Ovary (tissue), 9 donors: ENCODE measurements around the gene KMT5C. TPM values are rescaled to one million over a fixed set of nuclear protein-coding genes. Genes with fewer than 3 reads are reported as not detected.

Experiments
- DNase-seq, 5 donors: peaks; one replicate each; pipeline ENCODE4 v3.0.0-alpha.2; 2019 to 2020
- H3K27ac ChIP-seq, 2 donors: fragments of 200-600 bp; one replicate each; pipeline versions ENCODE4 v1.5.1 to v1.8.0; 2019 to 2022
- H3K27me3 ChIP-seq: fragments of 200-600 bp; one replicate; pipeline ENCODE4 v1.8.0; 2022
- H3K36me3 ChIP-seq: fragments of 200-600 bp; sonication (generic); one replicate; pipeline ENCODE4 v1.5.1; 2019
- H3K4me1 ChIP-seq: one replicate; pipeline ENCODE4 v1.8.1; 2013; ENCODE audit warnings: mild to moderate bottlenecking, moderate library complexity; ENCODE audit not compliant: insufficient read depth
- H3K4me3 ChIP-seq: fragments of 200-600 bp; sonication (generic); one replicate; pipeline ENCODE4 v1.5.1; 2017
- H3K9me3 ChIP-seq, 2 donors: fragments of 200-600 bp in 1 of 2; sonication (generic) in 1 of 2; one replicate each; pipeline versions ENCODE4 v1.5.1 to v1.8.1; 2013 to 2019; ENCODE audit warnings: mild to moderate bottlenecking in 1 of 2, moderate library complexity in 1 of 2
- CTCF ChIP-seq, 3 donors: fragments of 450-650 bp in 2 of 3; fragments of 200-600 bp in 1 of 3; IDR thresholded peaks; one replicate each; pipeline versions ENCODE4 v1.5.1 to v1.8.0; 2016 to 2022; ENCODE audit warnings: antibody characterized with exemption in 3 of 3, mild to moderate bottlenecking in 1 of 3
- EP300 ChIP-seq: sonication (generic); formaldehyde crosslinking; IDR thresholded peaks from one replicate; pipeline ENCODE4 v1.6.1; 2017; ENCODE audit warnings: antibody characterized with exemption
- POLR2A ChIP-seq: fragments of 450-650 bp; IDR thresholded peaks from one replicate; pipeline ENCODE4 v1.6.1; 2017; ENCODE audit warnings: antibody characterized with exemption, mild to moderate bottlenecking, moderate library complexity
- WGBS, 3 donors: extraction: QIAGEN DNeasy Blood & Tissue Kit in 1 of 3; methylation state at CpG; one replicate each; pipeline versions ENCODE4 v1.1.5 to v1.1.7; 2013 to 2017; 5-methylcytosine and 5-hydroxymethylcytosine counted together
- intact Hi-C, 4 donors: fragments of 100-400 bp; cut with DNase I; formaldehyde crosslinking; loops; one replicate each; pipeline versions ENCODE4 v1.11.0 to v1.15.1; 2022 to 2023
- polyA plus RNA-seq, 2 donors: library from polyadenylated mRNA; stranded (reverse); fragments of 200-250 nt in 1 of 2; fragments of 350-450 nt in 1 of 2; fragmentation: Illumina TruSeq in 1 of 2; extraction: RNeasy Lipid Tissue Mini Kit (QIAGEN cat#74804) in 1 of 2; gene quantifications; one replicate each; pipeline ENCODE4 v1.2.3, GENCODE V29; 2013 to 2014
- total RNA-seq, 7 donors: library from RNA; depleted of rRNA in 2 of 7; stranded (reverse); fragments of >200 nt in 2 of 7; fragmentation: NEBNext Ultra II Directional in 3 of 7; extraction: Animal tissue kit (Norgen Biotek cat#: 25700) in 3 of 7; gene quantifications; one replicate each; pipeline versions ENCODE4 v1.1.0 to v1.2.4, GENCODE V29; 2016 to 2023
- donor health status: DM: no; HTN: no; CAD: no; lungs with moderate emphysema.
- donor health status: DM: no; HTN: no; CAD: no.
- donor health status: Bipolar disorder and iron deficiency.
- donor health status: DM: yes; HTN: yes; CAD: no.
- donor health status: DM: no; HTN: no; CAD: no.
- donor health status: DM: yes; HTN: yes; CAD: no.

KMT5C gene
- total and polyA plus RNA-seq, 9 donors, result 0.37 to 26.2 (median 11.9) TPM

DNA sequence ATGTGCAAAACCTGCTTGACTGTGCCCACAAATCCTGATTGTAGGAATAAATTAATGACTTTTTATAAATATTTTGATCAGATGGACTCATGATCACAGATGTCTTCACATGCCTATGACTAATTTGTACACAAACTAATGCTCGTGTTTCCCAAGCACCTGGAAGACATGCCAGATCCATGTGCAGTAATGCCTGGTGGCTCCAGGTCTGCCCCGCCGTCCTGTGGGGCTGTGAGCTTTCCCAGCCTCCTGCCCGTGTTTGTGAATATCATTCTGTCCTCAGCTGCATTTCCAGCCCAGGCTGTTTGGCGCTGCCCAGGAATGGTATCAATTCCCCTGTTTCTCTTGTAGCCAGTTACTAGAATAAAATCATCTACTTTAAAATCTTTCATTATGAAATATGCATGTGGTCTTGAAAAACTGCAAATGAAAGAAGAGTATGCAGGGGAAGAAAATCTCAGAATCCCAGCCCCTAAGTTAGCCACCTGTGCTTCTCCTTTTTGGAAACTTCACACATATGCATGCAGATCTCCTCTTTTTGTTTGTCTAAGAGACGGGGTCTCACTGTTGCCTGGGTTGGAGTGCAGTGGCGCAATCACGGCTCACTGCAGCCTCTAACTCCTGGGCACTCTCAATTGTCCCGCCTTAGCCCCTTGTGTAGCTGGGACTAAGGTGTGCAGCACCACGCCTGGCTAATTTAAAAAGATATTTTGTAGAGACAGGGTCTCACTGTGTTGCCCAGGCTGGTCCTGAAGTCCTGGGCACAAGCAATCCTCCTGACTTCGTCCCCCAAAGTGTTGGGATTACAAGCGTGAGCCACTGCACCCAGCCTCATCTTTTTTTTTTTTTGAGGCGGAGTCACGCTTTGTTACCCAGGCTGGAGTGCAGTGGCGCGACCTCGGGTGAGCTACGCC lies 52.3 kb downstream of the KMT5C start:
- no peaks in the 10 kb centered on the region for H3K36me3 ChIP-seq
- 75 to 78% (median 76%) methylated on average over 18 of the region's 18 CpGs for whole genome bisulfite sequencing, 3 donors
- intact Hi-C loops, result no loop called here
- no peak for TF ChIP-seq EP300
- no peak for TF ChIP-seq CTCF (IDR thresholded peaks at IDR 0.05)
- no peak for TF ChIP-seq POLR2A
- H3K4me1 ChIP-seq, result peaks cover 14% of the 10 kb centered on the region
- no peaks in the 10 kb centered on the region for H3K9me3 ChIP-seq
- no peaks in the 10 kb centered on the region for H3K27me3 ChIP-seq
- H3K4me3 ChIP-seq, result no peak overlapping the region
- no peak overlapping the region for H3K27ac ChIP-seq
- no peak for DNase-seq

DNA sequence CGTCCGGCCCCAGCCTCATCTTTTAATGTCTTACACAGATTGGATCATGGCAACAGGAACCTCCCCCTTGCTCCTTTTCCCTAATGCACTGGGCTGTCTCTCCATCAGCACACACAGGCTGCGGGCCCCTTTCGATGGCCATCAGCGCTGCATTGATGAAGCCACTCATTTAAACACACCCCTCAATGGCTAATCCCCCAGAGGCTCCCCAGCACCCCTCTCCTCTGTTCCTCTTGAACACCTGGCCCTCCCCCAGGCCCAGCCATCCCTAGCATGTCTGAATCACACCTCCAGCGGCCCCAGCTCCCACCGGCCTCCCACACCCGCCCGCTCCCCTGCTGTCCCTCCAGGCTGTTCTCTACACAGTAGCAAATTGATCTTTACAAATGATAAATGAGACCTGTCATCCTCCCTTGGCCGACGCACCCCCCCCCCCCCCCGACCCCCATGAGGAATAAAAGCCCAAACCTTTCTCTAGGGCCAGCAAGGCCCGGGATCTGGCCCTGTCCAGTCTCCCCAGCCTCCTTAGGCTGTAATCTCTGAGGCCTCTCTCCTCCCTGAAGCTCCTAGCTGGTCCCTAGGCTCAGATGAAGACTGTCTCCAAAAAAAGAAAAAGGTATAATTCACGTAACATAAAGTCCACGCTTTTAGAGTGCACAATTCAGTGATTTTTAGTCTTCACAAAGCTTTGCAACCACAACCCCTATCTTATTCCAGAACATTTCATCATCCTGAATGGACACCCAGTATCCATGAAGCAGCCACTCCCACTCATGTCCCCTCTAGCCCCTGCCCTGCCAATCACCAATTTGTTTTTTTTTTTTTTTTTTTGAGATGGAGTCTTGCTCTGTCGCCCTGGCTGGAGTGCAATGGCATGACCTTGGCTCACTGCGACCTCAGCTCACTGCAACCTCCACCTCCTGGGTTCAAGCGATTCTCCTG lies 53.4 kb downstream of the KMT5C start:
- intact Hi-C loops, result no loop called here
- H3K9me3 ChIP-seq, result no peaks in the 10 kb centered on the region
- H3K4me1 ChIP-seq, result peaks cover 3% of the 10 kb centered on the region
- H3K36me3 ChIP-seq, result no peaks in the 10 kb centered on the region
- no peak overlapping the region for H3K27ac ChIP-seq
- H3K4me3 ChIP-seq, result no peak overlapping the region
- TF ChIP-seq POLR2A, result no peak
- TF ChIP-seq EP300, result no peak
- TF ChIP-seq CTCF (IDR thresholded peaks at IDR 0.05), result no peak
- H3K27me3 ChIP-seq, result no peaks in the 10 kb centered on the region
- no peak for DNase-seq
- 61 to 68% (median 67%) methylated on average over 18 of the region's 18 CpGs for WGBS, 3 donors

Other genes starting within 250 kb of the KMT5C start
- 100 to 1,000 TPM in 4 of 7 donors, 10 to 100 TPM in 3; 45.4 to 152 (median 110) TPM for gene PPP1R12C, start 222.2 kb upstream of the KMT5C start, total RNA-seq
- gene PPP1R12C, start 222.2 kb upstream of the KMT5C start, polyA plus RNA-seq, result 100 to 1,000 TPM in 1 of 2 donors, 10 to 100 TPM in 1; 21.4 to 118 TPM
- gene TNNT1, start 190.7 kb upstream of the KMT5C start, total RNA-seq, result 1 to 10 TPM in 4 of 7 donors, not detected in 3; 2.0 to 3.6 (median 2.8) TPM
- gene TNNT1, start 190.7 kb upstream of the KMT5C start, polyA plus RNA-seq, result 1 to 10 TPM in 1 of 2 donors, not detected in 1; 1.3 TPM
- gene TNNI3, start 182.1 kb upstream of the KMT5C start, total RNA-seq, result 10 to 100 TPM in 1 of 7 donors, 1 to 10 TPM in 1, under 1 TPM in 3, not detected in 2; 0.62 to 10.2 (median 0.87) TPM
- gene TNNI3, start 182.1 kb upstream of the KMT5C start, polyA plus RNA-seq, result 10 to 100 TPM in 1 of 2 donors, 1 to 10 TPM in 1; 2.4 to 14.4 TPM
- 10 to 100 TPM in 1 of 7 donors, 1 to 10 TPM in 3, under 1 TPM in 1, not detected in 2; 0.48 to 34.8 (median 2.7) TPM for gene DNAAF3, start 173.3 kb upstream of the KMT5C start, total RNA-seq
- gene DNAAF3, start 173.3 kb upstream of the KMT5C start, polyA plus RNA-seq, result under 1 TPM; 0.16 to 0.72 TPM
- 1 to 10 TPM in 1 of 7 donors, under 1 TPM in 3, not detected in 3; 0.08 to 2.3 (median 0.46) TPM for gene SYT5, start 159.6 kb upstream of the KMT5C start, total RNA-seq
- gene SYT5, start 159.6 kb upstream of the KMT5C start, polyA plus RNA-seq, result not detected
- 1 to 10 TPM in 5 of 7 donors, under 1 TPM in 2; 0.23 to 4.1 (median 1.2) TPM for gene PTPRH, start 130.4 kb upstream of the KMT5C start, total RNA-seq
- 1 to 10 TPM in 1 of 2 donors, under 1 TPM in 1; 0.45 to 4.6 TPM for gene PTPRH, start 130.4 kb upstream of the KMT5C start, polyA plus RNA-seq
- gene TMEM86B, start 111.1 kb upstream of the KMT5C start, total RNA-seq, result 1 to 10 TPM; 2.6 to 4.9 (median 3.5) TPM
- 1 to 10 TPM in 1 of 2 donors, not detected in 1; 3.0 TPM for gene TMEM86B, start 111.1 kb upstream of the KMT5C start, polyA plus RNA-seq
- gene PPP6R1, start 80.9 kb upstream of the KMT5C start, total RNA-seq, result 10 to 100 TPM; 14.1 to 52.2 (median 46.3) TPM
- gene PPP6R1, start 80.9 kb upstream of the KMT5C start, polyA plus RNA-seq, result 10 to 100 TPM; 21.3 to 26.9 TPM
- 10 to 100 TPM; 20.5 to 40.7 (median 31.8) TPM for gene HSPBP1, start 59.8 kb upstream of the KMT5C start, total RNA-seq
- 10 to 100 TPM in 1 of 2 donors, 1 to 10 TPM in 1; 3.6 to 36.5 TPM for gene HSPBP1, start 59.8 kb upstream of the KMT5C start, polyA plus RNA-seq
- gene BRSK1, start 55.9 kb upstream of the KMT5C start, total RNA-seq, result 10 to 100 TPM in 1 of 7 donors, 1 to 10 TPM in 6; 1.9 to 11.3 (median 4.8) TPM
- 1 to 10 TPM; 2.3 to 5.0 TPM for gene BRSK1, start 55.9 kb upstream of the KMT5C start, polyA plus RNA-seq
- gene TMEM150B, start 14.5 kb upstream of the KMT5C start, total RNA-seq, result 1 to 10 TPM in 3 of 7 donors, under 1 TPM in 4; 0.36 to 3.9 (median 0.79) TPM
- gene TMEM150B, start 14.5 kb upstream of the KMT5C start, polyA plus RNA-seq, result under 1 TPM; 0.55 to 0.73 TPM
- gene COX6B2, start 14.8 kb downstream of the KMT5C start, total RNA-seq, result 1 to 10 TPM in 1 of 7 donors, under 1 TPM in 5, not detected in 1; 0.20 to 1.5 (median 0.46) TPM
- gene COX6B2, start 14.8 kb downstream of the KMT5C start, polyA plus RNA-seq, result under 1 TPM in 1 of 2 donors, not detected in 1; 0.10 TPM
- gene GARIN5B, start 23.4 kb downstream of the KMT5C start, total RNA-seq, result not detected
- gene GARIN5B, start 23.4 kb downstream of the KMT5C start, polyA plus RNA-seq, result not detected
- 1 to 10 TPM in 1 of 7 donors, under 1 TPM in 1, not detected in 5; 0.11 to 1.3 TPM for gene IL11, start 30.6 kb downstream of the KMT5C start, total RNA-seq
- under 1 TPM in 1 of 2 donors, not detected in 1; 0.08 TPM for gene IL11, start 30.6 kb downstream of the KMT5C start, polyA plus RNA-seq
- 10 to 100 TPM in 1 of 7 donors, 1 to 10 TPM in 3, under 1 TPM in 1, not detected in 2; 0.72 to 45.1 (median 2.5) TPM for gene TMEM190, start 37.0 kb downstream of the KMT5C start, total RNA-seq
- gene TMEM190, start 37.0 kb downstream of the KMT5C start, polyA plus RNA-seq, result not detected
- gene TMEM238, start 44.4 kb downstream of the KMT5C start, total RNA-seq, result 10 to 100 TPM in 1 of 7 donors, 1 to 10 TPM in 5, under 1 TPM in 1; 0.93 to 31.2 (median 2.5) TPM
- gene TMEM238, start 44.4 kb downstream of the KMT5C start, polyA plus RNA-seq, result under 1 TPM in 1 of 2 donors, not detected in 1; 0.10 TPM
- 1,000 to 10,000 TPM in 5 of 7 donors, 100 to 1,000 TPM in 2; 604 to 2,543 (median 2,257) TPM for gene RPL28, start 46.1 kb downstream of the KMT5C start, total RNA-seq
- gene RPL28, start 46.1 kb downstream of the KMT5C start, polyA plus RNA-seq, result 1,000 to 10,000 TPM in 1 of 2 donors, 100 to 1,000 TPM in 1; 391 to 2,645 TPM
- gene UBE2S, start 67.9 kb downstream of the KMT5C start, total RNA-seq, result 10 to 100 TPM; 10.0 to 30.1 (median 17.9) TPM
- 1 to 10 TPM; 3.2 to 8.2 TPM for gene UBE2S, start 67.9 kb downstream of the KMT5C start, polyA plus RNA-seq
- gene SHISA7, start 103.4 kb downstream of the KMT5C start, total RNA-seq, result not detected
- not detected for gene SHISA7, start 103.4 kb downstream of the KMT5C start, polyA plus RNA-seq
- 10 to 100 TPM; 21.8 to 39.2 (median 31.7) TPM for gene ISOC2, start 121.8 kb downstream of the KMT5C start, total RNA-seq
- 10 to 100 TPM in 1 of 2 donors, 1 to 10 TPM in 1; 1.4 to 39.4 TPM for gene ISOC2, start 121.8 kb downstream of the KMT5C start, polyA plus RNA-seq
- gene C19orf85, start 124.9 kb downstream of the KMT5C start, total RNA-seq, result not detected
- not detected for gene C19orf85, start 124.9 kb downstream of the KMT5C start, polyA plus RNA-seq
- 10 to 100 TPM in 2 of 7 donors, 1 to 10 TPM in 5; 3.8 to 18.4 (median 8.7) TPM for gene ZNF628, start 136.7 kb downstream of the KMT5C start, total RNA-seq
- 1 to 10 TPM in 1 of 2 donors, not detected in 1; 8.7 TPM for gene ZNF628, start 136.7 kb downstream of the KMT5C start, polyA plus RNA-seq
- gene NAT14, start 145.3 kb downstream of the KMT5C start, total RNA-seq, result 10 to 100 TPM in 6 of 7 donors, 1 to 10 TPM in 1; 9.2 to 40.4 (median 35.8) TPM
- 10 to 100 TPM in 1 of 2 donors, 1 to 10 TPM in 1; 3.2 to 23.5 TPM for gene NAT14, start 145.3 kb downstream of the KMT5C start, polyA plus RNA-seq
- 10 to 100 TPM in 6 of 7 donors, 1 to 10 TPM in 1; 5.7 to 29.7 (median 21.1) TPM for gene SSC5D, start 148.6 kb downstream of the KMT5C start, total RNA-seq
- 10 to 100 TPM; 10.1 to 11.4 TPM for gene SSC5D, start 148.6 kb downstream of the KMT5C start, polyA plus RNA-seq
- 1 to 10 TPM in 1 of 7 donors, under 1 TPM in 1, not detected in 5; 0.20 to 1.0 TPM for gene SBK2, start 197.3 kb downstream of the KMT5C start, total RNA-seq
- not detected for gene SBK2, start 197.3 kb downstream of the KMT5C start, polyA plus RNA-seq
- gene SBK3, start 205.7 kb downstream of the KMT5C start, total RNA-seq, result under 1 TPM in 4 of 7 donors, not detected in 3; 0.17 to 0.34 (median 0.26) TPM
- gene SBK3, start 205.7 kb downstream of the KMT5C start, polyA plus RNA-seq, result not detected
- 10 to 100 TPM in 5 of 7 donors, 1 to 10 TPM in 2; 2.7 to 24.4 (median 16.8) TPM for gene ZNF579, start 241.0 kb downstream of the KMT5C start, total RNA-seq
- 10 to 100 TPM in 1 of 2 donors, 1 to 10 TPM in 1; 5.6 to 10.5 TPM for gene ZNF579, start 241.0 kb downstream of the KMT5C start, polyA plus RNA-seq